Upper lobe of left lung (tissue), 4 donors: ENCODE data around the gene KCNA2.

ENCODE experiments used
- CTCF ChIP-seq, 6 experiments: fragments of 450-650 bp in 4 of 6; fragments of 200-600 bp in 2 of 6; sonication (generic) in 2 of 6; IDR thresholded peaks; one replicate each; pipeline ENCODE4 v1.5.1; 2016 to 2019; ENCODE audit warnings: antibody characterized with exemption in 6 of 6
- POLR2A ChIP-seq, 4 donors: fragments of 450-650 bp; IDR thresholded peaks; one replicate each; pipeline ENCODE4 v1.5.1; 2016 to 2017; ENCODE audit warnings: antibody characterized with exemption in 4 of 4, mild to moderate bottlenecking in 2 of 4

- TF ChIP-seq POLR2A (IDR thresholded peaks at IDR 0.05) (no peak), CTCF (IDR thresholded peaks at IDR 0.05) (no peak)
These were observed 14.2 kb downstream of the KCNA2 start for GRCh38 chr1:110591956-110592355.
